Mucosa of descending colon (tissue), 3 donors: ENCODE data around the gene ADARB1. TPM values are rescaled to one million over a fixed set of nuclear protein-coding genes. Genes with fewer than 3 reads are reported as not detected.

Experiments used
- ATAC-seq: fragments of 200-7000 bp; cut with Tn5 transposase; one replicate; pipeline ENCODE4 v1.9.1; 2020; ENCODE audit warnings: mild to moderate bottlenecking, moderate library complexity
- DNase-seq, 3 donors: peaks; one replicate each; pipeline ENCODE4 v3.0.0-alpha.2; 2020
- H3K36me3 ChIP-seq: fragments of 200-600 bp; one replicate; pipeline ENCODE4 v1.8.0; 2021; ENCODE audit warnings: low read depth, mild to moderate bottlenecking
- H3K4me1 ChIP-seq: fragments of 200-600 bp; one replicate; pipeline ENCODE4 v1.8.0; 2021; ENCODE audit warnings: low read depth, mild to moderate bottlenecking
- H3K4me3 ChIP-seq: fragments of 200-600 bp; one replicate; pipeline ENCODE4 v1.8.0; 2021; ENCODE audit warnings: mild to moderate bottlenecking
- H3K9me3 ChIP-seq: fragments of 200-600 bp; one replicate; pipeline ENCODE4 v1.8.0; 2021; ENCODE audit warnings: mild to moderate bottlenecking
- CTCF ChIP-seq: fragments of 200-600 bp; IDR thresholded peaks from one replicate; pipeline ENCODE4 v1.8.0; 2022; ENCODE audit warnings: antibody characterized with exemption, mild to moderate bottlenecking
- intact Hi-C, 2 donors: fragments of 100-400 bp; cut with DNase I in 1 of 2; cut with micrococcal nuclease in 1 of 2; formaldehyde crosslinking; loops; one replicate each; pipeline versions ENCODE4 v1.11.0 to v1.11.1; 2022; cut with DNase I, micrococcal nuclease
- total RNA-seq, 3 donors: library from RNA; stranded (reverse); fragmentation: NEBNext Ultra II Directional in 2 of 3; extraction: Animal tissue kit (Norgen Biotek cat#: 25700) in 2 of 3; gene quantifications; one replicate each; pipeline versions ENCODE4 v1.2.1 to v1.2.4, GENCODE V29; 2021 to 2023
- donor health status: DM: no; HTN: no; CAD: no; lungs with moderate emphysema.
- donor health status: DM: no; HTN: no; CAD: no.
- donor health status: DM: no; HTN: yes; CAD: no.

Gene ADARB1
- total RNA-seq, 3 donors from 2014 or later, result 5.4 to 91.2 (median 8.8) TPM

- intact Hi-C loops, result no loop called here
- no peak for DNase-seq
- ATAC-seq, result no peak
- Histone ChIP-seq H3K36me3 (no peaks in the 10 kb centered on the region), H3K4me1 (no peaks in the 10 kb centered on the region), H3K9me3 (no peaks in the 10 kb centered on the region), H3K4me3 (no peak overlapping the region)
- TF ChIP-seq CTCF, result no peak
Observed at GRCh38 chr21:45260191-45260825, 185.9 kb downstream of the ADARB1 start.

- intact Hi-C loops, result no loop called here
- peaks cover 3% of the 10 kb centered on the region for H3K36me3 ChIP-seq
- TF ChIP-seq CTCF, result no peak
- no peak overlapping the region for H3K4me3 ChIP-seq
- DNase-seq (no peak), ATAC-seq (no peak)
- no peaks in the 10 kb centered on the region for H3K4me1 ChIP-seq
- H3K9me3 ChIP-seq, result no peaks in the 10 kb centered on the region
Observed at GRCh38 chr21:45261093-45261492, 186.7 kb downstream of the ADARB1 start.

GRCh38 chr21:45262041-45262581 is 187.7 kb downstream of the ADARB1 start:
- intact Hi-C loops, result no loop called here
- peaks cover 4% of the 10 kb centered on the region for H3K36me3 ChIP-seq
- H3K4me1 ChIP-seq, result no peaks in the 10 kb centered on the region
- no peak overlapping the region for H3K4me3 ChIP-seq
- ATAC-seq, result no peak
- TF ChIP-seq CTCF, result no peak
- no peak for DNase-seq
- no peaks in the 10 kb centered on the region for H3K9me3 ChIP-seq

- DNase-seq (peak in 2 of 3 donors; percentile 66 to 73), ATAC-seq (peak; percentile 87)
Observed at GRCh38 chr21:45262616-45263015, 188.2 kb downstream of the ADARB1 start.

GRCh38 chr21:45263534-45263933 is 189.2 kb downstream of the ADARB1 start:
- H3K36me3 ChIP-seq, result peaks cover 9% of the 10 kb centered on the region
- DNase-seq (no peak), ATAC-seq (no peak)
- intact Hi-C loops, result no loop called here
- no peaks in the 10 kb centered on the region for H3K9me3 ChIP-seq
- no peak for TF ChIP-seq CTCF
- no peak overlapping the region for H3K4me3 ChIP-seq
- no peaks in the 10 kb centered on the region for H3K4me1 ChIP-seq

More at GRCh38 chr21:45262616-45263015, 188.2 kb downstream of the ADARB1 start:
- Histone ChIP-seq H3K36me3 (peaks cover 9% of the 10 kb centered on the region), H3K4me1 (no peaks in the 10 kb centered on the region), H3K9me3 (no peaks in the 10 kb centered on the region), H3K4me3 (no peak overlapping the region)
- TF ChIP-seq CTCF, result no peak
- intact Hi-C loops, result no loop called here
